Liver (tissue), 3 donors: Measurements from ENCODE around the gene STX12.

ENCODE experiments used
- EGR1 ChIP-seq, 2 donors: IDR thresholded peaks; 2 replicates each; pipeline ENCODE4 v1.6.1; 2016 to 2018; ENCODE audit warnings: antibody characterized with exemption in 2 of 2, low read depth in 2 of 2
- GABPA ChIP-seq, 2 donors: IDR thresholded peaks in 1 of 2; conservative IDR thresholded peaks in 1 of 2; 2 replicates each; pipeline ENCODE4 v1.6.1; 2016; ENCODE audit warnings: antibody characterized with exemption in 2 of 2, mild to moderate bottlenecking in 1 of 2, moderate library complexity in 1 of 2
- JUND ChIP-seq, 2 donors: IDR thresholded peaks; 2 replicates each; pipeline ENCODE4 v1.6.1; 2016; ENCODE audit warnings: antibody characterized with exemption in 2 of 2
- RAD21 ChIP-seq, 2 donors: IDR thresholded peaks; 2 replicates each; pipeline ENCODE4 v1.6.1; 2016; ENCODE audit warnings: antibody characterized with exemption in 2 of 2, mild to moderate bottlenecking in 2 of 2
- RXRA ChIP-seq, 2 donors: IDR thresholded peaks; 2 replicates each; pipeline ENCODE4 v1.6.1; 2017 to 2018; ENCODE audit warnings: antibody characterized with exemption in 2 of 2, mild to moderate bottlenecking in 1 of 2
- SP1 ChIP-seq: IDR thresholded peaks from 2 replicates; pipeline ENCODE4 v1.6.1; 2018; ENCODE audit warnings: antibody characterized with exemption, mild to moderate bottlenecking
- TAF1 ChIP-seq: conservative IDR thresholded peaks from 2 replicates; pipeline ENCODE4 v1.6.1; 2016; ENCODE audit warnings: antibody characterized with exemption, mild to moderate bottlenecking
- YY1 ChIP-seq: IDR thresholded peaks from 2 replicates; pipeline ENCODE4 v1.6.1; 2016; ENCODE audit warnings: antibody characterized with exemption, mild to moderate bottlenecking
- TF ChIP-seq, protein P1 (sequence below): fragments of 150-350 bp; IDR thresholded peaks from 2 replicates; pipeline ENCODE4 v1.5.1; 2017; ENCODE audit warnings: improper control_type of control experiment, low read depth, low read length; ENCODE audit not compliant: missing input control
- TF ChIP-seq, protein P2 (sequence below): IDR thresholded peaks from 2 replicates; pipeline ENCODE4 v1.6.1; 2016; ENCODE audit warnings: antibody characterized with exemption
- TF ChIP-seq, protein P3 (sequence below): IDR thresholded peaks from 2 replicates; pipeline ENCODE4 v1.6.1; 2016; ENCODE audit warnings: antibody characterized with exemption
- TF ChIP-seq, protein P4 (sequence below): IDR thresholded peaks from 2 replicates; pipeline ENCODE4 v1.6.1; 2016; ENCODE audit warnings: antibody characterized with exemption, mild to moderate bottlenecking
- donor health status: healthy.
- donor health status: healthy.

DNA sequence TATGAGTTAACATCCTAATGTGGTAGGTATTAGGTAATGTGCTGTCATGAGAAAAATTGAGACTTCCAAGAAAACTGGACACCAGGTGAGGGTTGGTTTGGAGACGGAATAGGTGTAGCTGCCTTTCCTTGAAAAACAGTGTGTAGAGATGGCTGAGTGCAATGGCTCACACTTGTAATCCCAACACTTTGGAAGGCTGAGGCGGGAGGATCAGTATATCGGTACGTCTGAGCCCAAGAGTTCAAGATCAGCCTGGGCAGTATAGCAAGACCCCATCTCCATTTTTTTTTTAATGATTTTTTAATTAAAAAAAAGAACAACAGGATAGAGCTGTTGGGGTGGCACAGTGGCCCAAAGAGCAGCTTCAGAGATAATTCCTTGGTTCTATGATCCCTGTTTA, 50.8 kb downstream of the STX12 start:
- TF ChIP-seq SP1 (no peak), GABPA (IDR thresholded peaks at IDR 0.05 in 1 of 2, conservative IDR thresholded peaks at IDR 0.05 in 1 of 2) (no peak), EGR1 (IDR thresholded peaks at IDR 0.05; ENCODE audit: low read depth in 2 of 2) (no peak), JUND (IDR thresholded peaks at IDR 0.05) (no peak), TAF1 (no peak), YY1 (no peak), RXRA (IDR thresholded peaks at IDR 0.05) (no peak), RAD21 (IDR thresholded peaks at IDR 0.05) (no peak)
- TF ChIP-seq, protein P1, sequence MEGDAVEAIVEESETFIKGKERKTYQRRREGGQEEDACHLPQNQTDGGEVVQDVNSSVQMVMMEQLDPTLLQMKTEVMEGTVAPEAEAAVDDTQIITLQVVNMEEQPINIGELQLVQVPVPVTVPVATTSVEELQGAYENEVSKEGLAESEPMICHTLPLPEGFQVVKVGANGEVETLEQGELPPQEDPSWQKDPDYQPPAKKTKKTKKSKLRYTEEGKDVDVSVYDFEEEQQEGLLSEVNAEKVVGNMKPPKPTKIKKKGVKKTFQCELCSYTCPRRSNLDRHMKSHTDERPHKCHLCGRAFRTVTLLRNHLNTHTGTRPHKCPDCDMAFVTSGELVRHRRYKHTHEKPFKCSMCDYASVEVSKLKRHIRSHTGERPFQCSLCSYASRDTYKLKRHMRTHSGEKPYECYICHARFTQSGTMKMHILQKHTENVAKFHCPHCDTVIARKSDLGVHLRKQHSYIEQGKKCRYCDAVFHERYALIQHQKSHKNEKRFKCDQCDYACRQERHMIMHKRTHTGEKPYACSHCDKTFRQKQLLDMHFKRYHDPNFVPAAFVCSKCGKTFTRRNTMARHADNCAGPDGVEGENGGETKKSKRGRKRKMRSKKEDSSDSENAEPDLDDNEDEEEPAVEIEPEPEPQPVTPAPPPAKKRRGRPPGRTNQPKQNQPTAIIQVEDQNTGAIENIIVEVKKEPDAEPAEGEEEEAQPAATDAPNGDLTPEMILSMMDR: no peak
- TF ChIP-seq, protein P2, sequence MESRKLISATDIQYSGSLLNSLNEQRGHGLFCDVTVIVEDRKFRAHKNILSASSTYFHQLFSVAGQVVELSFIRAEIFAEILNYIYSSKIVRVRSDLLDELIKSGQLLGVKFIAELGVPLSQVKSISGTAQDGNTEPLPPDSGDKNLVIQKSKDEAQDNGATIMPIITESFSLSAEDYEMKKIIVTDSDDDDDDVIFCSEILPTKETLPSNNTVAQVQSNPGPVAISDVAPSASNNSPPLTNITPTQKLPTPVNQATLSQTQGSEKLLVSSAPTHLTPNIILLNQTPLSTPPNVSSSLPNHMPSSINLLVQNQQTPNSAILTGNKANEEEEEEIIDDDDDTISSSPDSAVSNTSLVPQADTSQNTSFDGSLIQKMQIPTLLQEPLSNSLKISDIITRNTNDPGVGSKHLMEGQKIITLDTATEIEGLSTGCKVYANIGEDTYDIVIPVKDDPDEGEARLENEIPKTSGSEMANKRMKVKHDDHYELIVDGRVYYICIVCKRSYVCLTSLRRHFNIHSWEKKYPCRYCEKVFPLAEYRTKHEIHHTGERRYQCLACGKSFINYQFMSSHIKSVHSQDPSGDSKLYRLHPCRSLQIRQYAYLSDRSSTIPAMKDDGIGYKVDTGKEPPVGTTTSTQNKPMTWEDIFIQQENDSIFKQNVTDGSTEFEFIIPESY: no peak
- TF ChIP-seq, protein P3, sequence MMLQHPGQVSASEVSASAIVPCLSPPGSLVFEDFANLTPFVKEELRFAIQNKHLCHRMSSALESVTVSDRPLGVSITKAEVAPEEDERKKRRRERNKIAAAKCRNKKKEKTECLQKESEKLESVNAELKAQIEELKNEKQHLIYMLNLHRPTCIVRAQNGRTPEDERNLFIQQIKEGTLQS: no peak
- TF ChIP-seq, protein P4, sequence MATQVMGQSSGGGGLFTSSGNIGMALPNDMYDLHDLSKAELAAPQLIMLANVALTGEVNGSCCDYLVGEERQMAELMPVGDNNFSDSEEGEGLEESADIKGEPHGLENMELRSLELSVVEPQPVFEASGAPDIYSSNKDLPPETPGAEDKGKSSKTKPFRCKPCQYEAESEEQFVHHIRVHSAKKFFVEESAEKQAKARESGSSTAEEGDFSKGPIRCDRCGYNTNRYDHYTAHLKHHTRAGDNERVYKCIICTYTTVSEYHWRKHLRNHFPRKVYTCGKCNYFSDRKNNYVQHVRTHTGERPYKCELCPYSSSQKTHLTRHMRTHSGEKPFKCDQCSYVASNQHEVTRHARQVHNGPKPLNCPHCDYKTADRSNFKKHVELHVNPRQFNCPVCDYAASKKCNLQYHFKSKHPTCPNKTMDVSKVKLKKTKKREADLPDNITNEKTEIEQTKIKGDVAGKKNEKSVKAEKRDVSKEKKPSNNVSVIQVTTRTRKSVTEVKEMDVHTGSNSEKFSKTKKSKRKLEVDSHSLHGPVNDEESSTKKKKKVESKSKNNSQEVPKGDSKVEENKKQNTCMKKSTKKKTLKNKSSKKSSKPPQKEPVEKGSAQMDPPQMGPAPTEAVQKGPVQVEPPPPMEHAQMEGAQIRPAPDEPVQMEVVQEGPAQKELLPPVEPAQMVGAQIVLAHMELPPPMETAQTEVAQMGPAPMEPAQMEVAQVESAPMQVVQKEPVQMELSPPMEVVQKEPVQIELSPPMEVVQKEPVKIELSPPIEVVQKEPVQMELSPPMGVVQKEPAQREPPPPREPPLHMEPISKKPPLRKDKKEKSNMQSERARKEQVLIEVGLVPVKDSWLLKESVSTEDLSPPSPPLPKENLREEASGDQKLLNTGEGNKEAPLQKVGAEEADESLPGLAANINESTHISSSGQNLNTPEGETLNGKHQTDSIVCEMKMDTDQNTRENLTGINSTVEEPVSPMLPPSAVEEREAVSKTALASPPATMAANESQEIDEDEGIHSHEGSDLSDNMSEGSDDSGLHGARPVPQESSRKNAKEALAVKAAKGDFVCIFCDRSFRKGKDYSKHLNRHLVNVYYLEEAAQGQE: no peak
